Ovary (tissue), 3 donors: Measurements from ENCODE around the gene ISCA1.

Experiments
- CTCF ChIP-seq, 3 donors: fragments of 450-650 bp in 2 of 3; fragments of 200-600 bp in 1 of 3; IDR thresholded peaks; one replicate each; pipeline versions ENCODE4 v1.5.1 to v1.8.0; 2016 to 2022; ENCODE audit warnings: antibody characterized with exemption in 3 of 3, mild to moderate bottlenecking in 1 of 3
- POLR2A ChIP-seq: fragments of 450-650 bp; IDR thresholded peaks from one replicate; pipeline ENCODE4 v1.6.1; 2017; ENCODE audit warnings: antibody characterized with exemption, mild to moderate bottlenecking, moderate library complexity
- donor health status: DM: no; HTN: no; CAD: no.

GRCh38 chr9:86275962-86276361 lies 6.4 kb downstream of the ISCA1 start:
- TF ChIP-seq CTCF (IDR thresholded peaks at IDR 0.05) (no peak), POLR2A (no peak)
